ENCODE results near the gene CABP5. TPM values are rescaled to one million over a fixed set of nuclear protein-coding genes. Genes with fewer than 3 reads are reported as not detected.

CABP5 gene
- total RNA-seq, 3 donors from 2014 or later: not detected

DNA sequence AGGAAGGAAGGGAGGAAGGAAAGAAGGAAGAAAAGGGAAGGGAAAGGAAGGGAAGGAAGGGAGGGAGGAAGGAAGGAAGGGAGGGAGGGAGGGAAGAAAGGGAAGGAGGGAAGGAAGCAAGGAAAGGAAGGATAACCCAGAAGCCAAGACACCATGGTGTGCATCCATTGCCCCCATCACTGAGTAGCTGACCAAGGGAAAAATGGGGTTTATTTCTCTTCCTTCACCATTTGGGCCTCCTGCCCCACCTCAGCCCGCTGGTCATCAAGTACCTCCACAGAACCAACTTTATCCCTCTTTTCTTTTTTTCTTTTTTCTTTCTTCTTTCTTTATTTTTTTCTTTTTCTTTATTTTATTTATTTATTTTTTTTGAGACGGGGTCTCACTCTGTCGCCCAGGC is 20.4 kb downstream of the CABP5 start:
- H3K36me3 ChIP-seq (ENCODE audit: low read depth): no peaks in the 10 kb centered on the region

DNA sequence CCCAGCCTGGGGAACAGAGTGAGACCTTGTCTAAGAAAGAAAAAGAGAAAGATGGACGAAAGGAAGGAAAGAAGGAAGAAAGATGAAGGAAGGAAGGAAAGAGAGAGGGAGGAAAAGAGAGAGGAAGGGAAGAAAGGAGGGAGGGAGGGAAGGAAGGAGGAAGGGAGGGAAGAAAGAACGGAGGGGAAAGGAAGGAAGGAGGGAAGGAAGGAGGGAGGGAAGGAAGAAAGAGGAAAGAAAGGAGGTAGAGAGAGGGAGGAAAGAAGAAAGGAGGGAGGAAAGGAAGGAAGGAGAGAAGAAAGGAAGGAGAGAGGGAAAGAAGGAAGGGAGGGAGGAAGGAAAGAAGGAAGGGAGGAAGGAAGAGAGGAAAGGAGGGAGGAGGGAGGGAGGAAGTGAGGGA is 20.9 kb downstream of the CABP5 start:
- Histone ChIP-seq H3K9me3 (no peaks in the 10 kb centered on the region), H3K36me3 (ENCODE audit: low read depth) (no peaks in the 10 kb centered on the region), H3K4me1 (ENCODE audit: low read depth) (no peaks in the 10 kb centered on the region), H3K4me3 (no peak overlapping the region)
- no peak for ATAC-seq
- TF ChIP-seq, protein P1, sequence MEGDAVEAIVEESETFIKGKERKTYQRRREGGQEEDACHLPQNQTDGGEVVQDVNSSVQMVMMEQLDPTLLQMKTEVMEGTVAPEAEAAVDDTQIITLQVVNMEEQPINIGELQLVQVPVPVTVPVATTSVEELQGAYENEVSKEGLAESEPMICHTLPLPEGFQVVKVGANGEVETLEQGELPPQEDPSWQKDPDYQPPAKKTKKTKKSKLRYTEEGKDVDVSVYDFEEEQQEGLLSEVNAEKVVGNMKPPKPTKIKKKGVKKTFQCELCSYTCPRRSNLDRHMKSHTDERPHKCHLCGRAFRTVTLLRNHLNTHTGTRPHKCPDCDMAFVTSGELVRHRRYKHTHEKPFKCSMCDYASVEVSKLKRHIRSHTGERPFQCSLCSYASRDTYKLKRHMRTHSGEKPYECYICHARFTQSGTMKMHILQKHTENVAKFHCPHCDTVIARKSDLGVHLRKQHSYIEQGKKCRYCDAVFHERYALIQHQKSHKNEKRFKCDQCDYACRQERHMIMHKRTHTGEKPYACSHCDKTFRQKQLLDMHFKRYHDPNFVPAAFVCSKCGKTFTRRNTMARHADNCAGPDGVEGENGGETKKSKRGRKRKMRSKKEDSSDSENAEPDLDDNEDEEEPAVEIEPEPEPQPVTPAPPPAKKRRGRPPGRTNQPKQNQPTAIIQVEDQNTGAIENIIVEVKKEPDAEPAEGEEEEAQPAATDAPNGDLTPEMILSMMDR (IDR thresholded peaks at IDR 0.05): no peak
- DNase-seq: no peak
- intact Hi-C loops (cut with DNase I, micrococcal nuclease): no loop called here

More for the DNA sequence above, 20.4 kb downstream of the CABP5 start:
- H3K4me3 ChIP-seq: no peak overlapping the region
- TF ChIP-seq, protein P1 (IDR thresholded peaks at IDR 0.05): no peak
- intact Hi-C loops (cut with DNase I, micrococcal nuclease): no loop called here
- no peak for ATAC-seq
- DNase-seq: no peak
- no peaks in the 10 kb centered on the region for H3K4me1 ChIP-seq (ENCODE audit: low read depth)
- H3K9me3 ChIP-seq: no peaks in the 10 kb centered on the region

DNA sequence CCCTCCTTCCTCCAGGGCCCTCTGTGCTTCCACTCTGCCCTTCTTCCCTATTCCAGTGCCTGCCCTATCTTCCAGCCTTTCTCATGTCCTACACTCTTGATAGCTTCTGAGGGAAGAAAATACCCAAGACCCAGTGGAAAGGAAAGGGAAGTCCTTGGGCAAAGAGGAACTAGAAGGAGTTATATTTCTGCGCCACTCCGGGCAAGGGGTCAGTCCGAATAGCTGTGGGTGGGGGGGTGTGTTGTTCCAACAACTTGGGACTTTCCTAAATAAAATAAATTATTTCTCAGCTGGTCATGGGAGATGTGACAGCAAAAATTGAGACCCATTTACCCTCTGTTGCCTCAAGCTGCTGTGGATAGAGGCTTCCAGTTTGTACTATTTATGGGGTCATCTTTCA is 23.2 kb downstream of the CABP5 start:
- TF ChIP-seq, protein P1 (IDR thresholded peaks at IDR 0.05): no peak
- no peaks in the 10 kb centered on the region for H3K36me3 ChIP-seq (ENCODE audit: low read depth)
- no peaks in the 10 kb centered on the region for H3K4me1 ChIP-seq (ENCODE audit: low read depth)
- DNase-seq: no peak
- no peak overlapping the region for H3K4me3 ChIP-seq
- H3K9me3 ChIP-seq: no peaks in the 10 kb centered on the region
- intact Hi-C loops (cut with DNase I, micrococcal nuclease): no loop called here
- ATAC-seq: no peak

DNA sequence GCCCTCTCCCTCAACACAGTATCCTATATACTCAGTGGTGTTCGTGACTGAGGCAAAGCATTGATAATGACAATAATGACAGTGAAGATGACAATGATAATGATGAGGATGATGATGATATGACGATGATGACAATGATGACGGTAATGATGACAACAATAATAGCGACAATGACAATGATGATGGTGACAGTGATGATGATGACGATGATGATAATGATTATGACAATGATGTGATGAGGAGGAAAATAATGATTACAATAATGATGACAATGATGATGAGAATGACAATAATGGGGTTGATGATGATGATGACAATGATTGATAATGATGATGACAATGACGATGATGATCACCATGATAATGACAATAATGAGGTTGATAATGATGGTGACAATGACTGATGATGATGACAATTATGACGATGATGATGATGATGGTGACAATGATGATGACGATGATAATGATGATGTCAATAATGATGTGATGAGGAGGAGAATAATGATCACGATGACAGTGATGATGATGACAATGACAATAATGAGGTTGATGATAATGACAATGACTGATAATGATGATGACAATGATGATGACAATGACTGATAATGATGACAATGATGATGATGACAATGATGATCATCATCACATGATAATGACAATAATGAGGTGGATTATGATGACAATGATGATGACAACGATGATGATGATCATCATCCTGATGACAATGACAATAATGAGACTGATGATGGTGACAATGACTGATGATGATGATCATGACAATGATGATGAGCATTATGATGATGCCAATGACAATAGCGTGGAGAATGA is 32.7 kb downstream of the CABP5 start:
- intact Hi-C loops (cut with DNase I, micrococcal nuclease): no loop called here
- Histone ChIP-seq H3K9me3 (no peaks in the 10 kb centered on the region), H3K4me3 (no peak overlapping the region), H3K36me3 (ENCODE audit: low read depth) (no peaks in the 10 kb centered on the region), H3K4me1 (ENCODE audit: low read depth) (no peaks in the 10 kb centered on the region)
- TF ChIP-seq, protein P1 (IDR thresholded peaks at IDR 0.05): no peak
- DNase-seq (no peak), ATAC-seq (no peak)

DNA sequence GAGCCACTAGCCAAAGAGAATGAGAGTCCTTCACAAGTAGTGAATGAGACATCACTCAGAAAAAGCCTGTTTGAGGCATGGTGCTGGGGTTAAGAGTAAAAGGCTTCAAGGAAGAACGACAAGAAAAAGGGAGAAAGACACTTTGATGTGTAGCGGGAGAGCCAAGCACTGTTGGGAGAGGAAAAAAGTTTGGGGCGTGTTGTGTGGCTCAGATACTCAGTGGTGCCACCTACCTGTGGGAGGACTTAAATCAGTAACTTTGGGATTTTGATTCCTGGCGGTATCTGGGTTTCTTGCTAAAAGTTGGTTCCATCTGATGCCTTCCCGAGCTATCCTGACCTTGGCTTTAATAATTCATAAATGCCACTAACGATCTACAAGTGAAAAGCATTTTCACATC is 37.1 kb downstream of the CABP5 start:
- intact Hi-C loops (cut with DNase I, micrococcal nuclease): no loop called here
- Histone ChIP-seq H3K4me3 (no peak overlapping the region), H3K9me3 (no peaks in the 10 kb centered on the region), H3K4me1 (ENCODE audit: low read depth) (no peaks in the 10 kb centered on the region), H3K36me3 (ENCODE audit: low read depth) (no peaks in the 10 kb centered on the region)
- no peak for ATAC-seq
- DNase-seq: no peak
- TF ChIP-seq, protein P1 (IDR thresholded peaks at IDR 0.05): no peak

All from mucosa of descending colon (tissue), 3 donors.